Stimulated activated CD8-positive, alpha-beta memory T cell treated with anti-CD3 and anti-CD28 coated beads, Interleukin-12 subunit alpha, Interleukin-12 subunit beta, amount 100 ng/mL, for 24 hours (primary cell): ENCODE data around the gene VPS39.

Source experiments
- DNase-seq: peaks from one replicate; pipeline ENCODE4 v3.0.0-alpha.2; 2020; ENCODE audit errors: extremely low read depth

The VPS39 gene

GRCh38 chr15:42128476-42128875, 79.6 kb downstream of the VPS39 start:
- no peak for DNase-seq

GRCh38 chr15:42123546-42123945, 84.6 kb downstream of the VPS39 start:
- no peak for DNase-seq

GRCh38 chr15:42121682-42122081, 86.4 kb downstream of the VPS39 start:
- DNase-seq, result no peak

GRCh38 chr15:42121021-42121420, 87.1 kb downstream of the VPS39 start:
- DNase-seq, result no peak

GRCh38 chr15:42120285-42120684, 87.8 kb downstream of the VPS39 start:
- DNase-seq, result no peak

GRCh38 chr15:42119446-42119760, 88.7 kb downstream of the VPS39 start:
- DNase-seq, result no peak

GRCh38 chr15:42118650-42119445, 89.3 kb downstream of the VPS39 start:
- no peak for DNase-seq

GRCh38 chr15:42111924-42112323, 96.2 kb downstream of the VPS39 start:
- DNase-seq, result no peak

- DNase-seq, result no peak
Measured at GRCh38 chr15:42110367-42110766, 97.7 kb downstream of the VPS39 start.

- DNase-seq, result no peak
Measured at GRCh38 chr15:42108806-42109205, 99.3 kb downstream of the VPS39 start.
